COLO668 (cell line): Measurements from ENCODE around the gene AQP6.
"Not testable (repeated sequence)": the region's sequence is repeated elsewhere in the genome, so short reads cannot be mapped to it uniquely, and the experiment has no call there.

Source experiments
- DNase-seq: peaks from one replicate; lab custom pipeline; 2025; ENCODE audit not compliant: unreplicated experiment; lab: John Stamatoyannopoulos, UW

AQP6 gene

GRCh38 chr12:49969027-49969426 lies 3.7 kb upstream of the AQP6 start:
- no peak for DNase-seq

GRCh38 chr12:49969651-49970429 lies 2.9 kb upstream of the AQP6 start:
- DNase-seq = no peak

GRCh38 chr12:49970658-49971057 lies 2.1 kb upstream of the AQP6 start:
- DNase-seq = no peak

GRCh38 chr12:49971141-49971540 lies 1.6 kb upstream of the AQP6 start:
- DNase-seq = no peak

GRCh38 chr12:49972129-49972528 lies 618 bp upstream of the AQP6 start:
- DNase-seq = no peak

GRCh38 chr12:49973361-49973830 lies 649 bp downstream of the AQP6 start:
- DNase-seq = no peak

GRCh38 chr12:49974231-49974675 lies 1.5 kb downstream of the AQP6 start:
- peak; percentile 17 for DNase-seq

GRCh38 chr12:49974677-49975317 lies 2.0 kb downstream of the AQP6 start:
- no peak for DNase-seq

- no peak for DNase-seq
Measured at GRCh38 chr12:49975318-49975761, 2.6 kb downstream of the AQP6 start.

GRCh38 chr12:49976557-49976956 lies 3.8 kb downstream of the AQP6 start:
- no peak for DNase-seq

GRCh38 chr12:49978125-49978524 lies 5.4 kb downstream of the AQP6 start:
- no peak for DNase-seq

- no peak for DNase-seq
Measured at GRCh38 chr12:49979016-49979586, 6.4 kb downstream of the AQP6 start.

GRCh38 chr12:49979791-49980190 lies 7.0 kb downstream of the AQP6 start:
- no peak for DNase-seq

GRCh38 chr12:49980501-49981349 lies 8.0 kb downstream of the AQP6 start:
- no peak for DNase-seq

GRCh38 chr12:49982246-49983087 lies 9.7 kb downstream of the AQP6 start:
- no peak for DNase-seq

- no peak for DNase-seq
Measured at GRCh38 chr12:49983892-49984291, 11.1 kb downstream of the AQP6 start.

GRCh38 chr12:49984476-49985359 lies 12.0 kb downstream of the AQP6 start:
- no peak for DNase-seq

GRCh38 chr12:49985981-49986380 lies 13.2 kb downstream of the AQP6 start:
- DNase-seq = no peak

GRCh38 chr12:49986476-49986875 lies 13.7 kb downstream of the AQP6 start:
- DNase-seq = not testable (repeated sequence)
